Stimulated activated CD4-positive, alpha-beta T cell treated with anti-CD3 and anti-CD28 coated beads, Interleukin-2, amount 100 ng/mL, for 24 hours (primary cell): ENCODE results near the gene JPT2.
A peak's percentile ranks its signal among the peaks of the same experiment; 100 is the strongest.
"Not testable (repeated sequence)": the region's sequence is repeated elsewhere in the genome, so short reads cannot be mapped to it uniquely, and the experiment has no call there.

Experiments used
- DNase-seq, 2 donors: peaks; one replicate each; pipeline ENCODE4 v3.0.0-alpha.2; 2020

Gene JPT2

DNA sequence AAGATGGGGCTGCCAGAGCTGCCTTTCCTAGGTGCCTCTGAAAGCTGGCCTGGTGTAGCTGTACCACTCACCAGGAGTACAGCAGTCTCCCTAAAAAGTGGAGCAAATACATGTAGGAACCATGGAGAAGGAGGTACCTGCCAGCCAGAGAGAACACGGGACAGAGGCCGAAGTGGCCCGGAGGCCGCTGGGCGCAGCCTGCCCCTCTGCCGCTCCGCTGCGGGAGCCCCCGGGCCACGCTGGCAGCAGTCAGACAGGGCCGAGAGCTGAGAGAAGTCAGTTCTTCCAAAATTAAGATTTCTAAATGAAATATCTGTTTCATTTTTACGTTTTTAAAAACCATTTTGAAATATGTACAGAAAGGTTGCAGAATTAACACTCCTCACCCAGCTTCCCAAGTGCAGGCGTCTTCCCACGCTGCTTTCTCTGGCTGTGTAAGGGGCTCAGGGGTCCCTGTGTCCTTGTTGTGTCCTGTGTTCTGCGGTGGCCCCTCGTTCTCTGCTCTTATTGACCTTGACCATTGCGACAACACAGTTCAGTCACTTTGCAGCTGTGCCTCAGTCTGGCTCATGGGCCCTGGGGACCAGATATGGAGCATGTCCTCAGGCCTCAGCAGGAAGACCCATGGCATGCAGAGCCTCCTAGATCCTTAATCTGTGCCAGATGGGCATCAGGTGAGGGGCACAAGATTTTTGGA is 32.9 kb downstream of the JPT2 start:
- no peak for DNase-seq

DNA sequence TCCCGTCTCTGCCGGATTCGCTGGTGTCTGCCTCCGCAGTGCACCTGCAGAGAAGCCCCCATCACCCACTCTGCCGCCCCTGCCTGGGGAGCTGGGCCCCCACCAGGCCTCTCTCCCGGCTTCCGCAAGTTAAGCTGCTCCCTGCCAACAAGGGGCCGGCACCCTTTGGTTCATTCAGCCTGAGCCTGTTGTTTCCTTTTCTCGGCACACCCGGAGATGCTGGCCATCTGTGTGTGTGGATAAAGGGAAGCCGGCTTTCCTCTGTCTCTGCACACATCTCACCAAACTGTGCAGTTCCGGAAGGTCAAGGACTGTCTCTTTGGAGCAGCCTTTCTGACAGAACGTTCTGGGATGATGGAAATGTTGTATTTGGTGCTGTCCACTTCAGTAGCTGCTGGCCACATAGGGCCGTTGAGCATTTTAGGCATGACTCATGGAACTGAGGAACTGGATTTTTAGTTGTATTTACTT is 34.7 kb downstream of the JPT2 start:
- DNase-seq: no peak

DNA sequence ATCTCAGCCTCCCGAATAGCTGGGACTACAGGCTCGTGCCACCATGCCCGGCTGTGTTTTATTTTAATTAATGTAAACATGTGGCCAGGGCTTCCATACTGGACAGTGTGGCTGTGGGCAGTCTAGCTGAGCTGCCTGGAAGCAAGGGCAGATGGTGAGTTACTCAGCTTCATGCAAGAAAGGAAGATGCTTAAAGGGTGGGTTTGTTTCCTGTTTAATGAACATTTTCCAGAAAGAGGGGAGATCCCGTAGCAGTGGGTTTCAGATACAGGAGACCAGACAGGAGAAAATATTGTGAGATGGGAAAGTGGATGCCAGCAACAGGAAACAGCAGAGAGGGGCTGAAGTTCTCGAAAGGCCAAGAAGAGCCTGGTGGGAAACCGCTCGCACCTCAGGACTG is 35.3 kb downstream of the JPT2 start:
- DNase-seq: no peak

DNA sequence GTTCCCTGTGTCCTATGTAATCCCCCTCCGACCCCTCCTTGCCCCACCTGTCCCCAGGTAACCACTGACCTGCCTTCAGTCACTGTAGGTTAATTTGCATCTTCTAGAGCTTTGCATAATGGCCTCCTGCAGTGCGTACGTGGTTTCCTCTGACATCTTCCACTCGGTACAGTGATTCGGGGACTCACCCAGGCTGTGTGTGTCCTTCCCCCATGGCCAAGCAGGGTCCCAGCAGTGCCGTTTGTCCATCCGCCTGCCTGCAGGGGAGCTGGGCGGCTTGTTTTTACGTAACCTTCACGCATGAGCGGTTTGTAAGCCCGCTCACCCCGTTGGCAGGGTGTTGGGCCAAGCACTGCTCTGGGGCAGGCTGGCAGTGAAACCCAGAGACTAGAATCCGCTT is 35.9 kb downstream of the JPT2 start:
- no peak for DNase-seq

DNA sequence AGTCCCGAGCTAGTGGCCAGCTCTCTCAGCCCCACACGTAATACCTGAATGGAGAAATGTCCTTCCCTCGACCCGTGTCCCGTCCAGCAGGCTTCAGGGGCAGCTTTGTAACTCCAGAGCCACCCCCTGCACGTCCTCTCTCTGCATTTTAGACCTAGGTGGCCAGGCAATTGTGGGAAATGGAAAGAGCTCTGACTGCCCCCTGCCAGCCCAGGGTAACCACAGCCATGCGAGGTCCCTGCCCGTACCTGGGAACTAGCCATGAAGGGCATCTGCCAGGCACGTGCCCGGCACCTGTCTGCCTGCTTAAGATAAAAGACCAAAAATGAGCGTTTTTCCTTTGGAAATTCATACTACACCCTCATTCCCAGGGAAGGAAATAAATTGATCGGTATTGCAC is 37.1 kb downstream of the JPT2 start:
- DNase-seq: no peak

DNA sequence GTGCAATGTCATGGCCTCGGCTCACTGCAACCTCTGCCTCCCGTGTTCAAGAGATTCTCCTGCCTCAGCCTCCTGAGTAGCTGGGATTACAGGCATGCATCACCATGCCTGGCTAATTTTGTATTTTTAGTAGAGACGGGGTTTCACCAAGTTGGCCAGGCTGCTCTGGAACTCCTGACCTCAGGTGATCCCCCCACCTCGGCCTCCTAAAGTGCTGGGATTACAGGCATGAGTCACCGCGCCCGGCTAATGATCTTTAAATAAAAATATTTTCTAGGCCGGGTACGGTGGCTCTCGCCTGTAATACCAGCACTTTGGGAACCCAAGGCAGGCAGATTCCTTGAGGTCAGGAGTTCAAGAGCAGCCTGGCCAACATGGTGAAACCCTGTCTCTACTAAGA is 40.2 kb downstream of the JPT2 start:
- not testable (repeated sequence) for DNase-seq

DNA sequence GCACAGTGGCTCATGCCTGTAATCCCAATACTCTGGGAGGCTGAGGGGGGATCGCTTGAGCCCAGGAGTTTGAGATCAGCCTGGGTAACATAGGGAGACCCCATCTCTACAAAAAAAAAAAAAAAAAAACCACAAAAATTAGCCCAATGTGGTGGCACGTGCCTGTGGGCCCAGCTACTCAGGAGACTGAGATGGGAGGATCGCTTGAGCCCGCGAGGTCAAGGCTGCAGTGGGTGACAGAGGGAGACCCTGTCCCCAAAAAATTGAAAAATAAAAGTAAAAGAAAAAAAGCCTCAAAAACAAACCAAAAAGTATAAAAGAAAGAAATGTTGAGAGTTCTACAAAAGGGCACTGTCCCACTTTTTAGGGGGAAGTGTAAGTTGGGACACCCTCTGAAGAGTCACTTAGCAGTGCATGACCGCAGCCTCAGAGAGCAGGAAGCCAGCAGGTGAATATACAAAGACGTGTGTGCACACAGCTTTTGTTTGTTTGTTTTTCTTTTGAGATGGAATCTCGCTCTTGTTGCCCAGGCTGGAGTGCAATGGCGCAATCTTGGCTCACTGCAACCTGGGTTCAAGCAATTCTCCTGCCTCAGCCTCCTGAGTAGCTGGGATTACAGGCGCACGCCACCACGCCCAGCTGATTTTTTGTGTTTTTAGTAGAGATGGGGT is 41.6 kb downstream of the JPT2 start:
- not testable (repeated sequence) for DNase-seq

DNA sequence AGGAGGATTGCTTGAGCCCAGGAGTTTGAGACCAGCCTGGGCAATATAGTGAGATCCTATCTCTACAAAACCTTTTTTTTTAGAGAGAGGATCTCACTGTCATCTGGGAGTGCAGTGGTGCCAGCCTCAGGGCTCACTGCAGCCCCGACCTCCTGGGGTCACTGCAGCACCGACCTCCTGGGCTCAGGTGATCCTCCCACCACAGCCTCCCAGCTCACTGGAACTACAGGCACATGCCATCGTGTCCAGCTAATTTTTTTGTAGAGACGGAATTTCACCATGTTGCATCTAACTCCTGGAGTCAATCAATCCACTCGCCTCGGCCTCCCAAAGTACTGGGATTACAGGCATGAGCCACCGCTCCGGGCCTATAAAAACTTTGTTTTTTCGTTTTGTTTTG is 43.3 kb downstream of the JPT2 start:
- no peak for DNase-seq

DNA sequence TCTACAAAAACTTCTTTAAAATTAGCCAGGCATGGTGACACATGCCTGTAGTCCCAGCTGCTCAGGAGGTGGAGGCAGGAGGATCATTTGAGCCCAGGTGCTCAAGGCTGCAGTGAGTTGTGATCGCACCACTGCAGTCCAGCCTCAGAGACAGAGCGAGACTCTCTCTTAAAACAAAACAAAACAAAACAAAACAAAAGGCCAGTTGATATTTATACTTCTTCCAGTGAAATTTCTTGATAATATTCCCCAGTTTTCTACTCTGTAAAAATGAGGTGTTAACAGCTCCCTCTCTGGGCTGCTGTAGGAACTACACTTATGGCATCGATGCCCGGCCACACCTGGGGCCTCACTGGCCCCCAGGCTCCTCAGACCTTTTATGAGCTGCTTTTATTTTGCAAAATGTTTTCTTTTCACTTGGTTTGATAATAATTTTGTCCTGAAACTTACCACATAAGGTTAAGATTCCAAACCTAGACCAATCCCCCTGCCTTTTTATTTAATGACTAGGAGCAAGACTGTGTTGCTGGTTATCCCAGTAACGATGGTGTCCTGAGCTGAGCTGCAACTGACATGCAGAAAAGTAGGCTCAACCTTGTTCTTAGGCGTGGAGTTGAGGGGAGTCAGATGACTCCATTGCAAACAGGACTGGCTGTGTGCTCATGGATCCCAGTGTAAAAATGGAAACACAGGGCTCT is 45.5 kb downstream of the JPT2 start:
- DNase-seq: peak; percentile 38 to 57

DNA sequence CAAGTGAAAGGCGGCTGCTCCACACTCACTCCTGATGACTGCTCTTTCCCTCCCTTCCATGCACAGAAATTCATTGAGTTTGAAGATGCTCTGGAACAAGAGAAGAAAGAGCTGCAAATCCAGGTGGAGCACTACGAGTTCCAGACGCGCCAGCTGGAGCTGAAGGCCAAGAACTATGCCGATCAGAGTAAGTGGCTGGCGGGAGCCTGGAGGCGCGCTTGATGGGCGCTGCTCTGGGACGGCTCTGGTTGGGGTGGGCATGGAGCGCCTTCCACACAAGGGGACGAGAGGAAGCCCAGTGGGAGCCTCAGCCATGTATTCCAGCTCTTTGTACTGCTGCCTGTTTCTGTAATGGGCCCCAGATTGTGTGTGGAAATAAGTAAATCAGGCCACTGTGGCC is 46.4 kb downstream of the JPT2 start:
- no peak for DNase-seq

DNA sequence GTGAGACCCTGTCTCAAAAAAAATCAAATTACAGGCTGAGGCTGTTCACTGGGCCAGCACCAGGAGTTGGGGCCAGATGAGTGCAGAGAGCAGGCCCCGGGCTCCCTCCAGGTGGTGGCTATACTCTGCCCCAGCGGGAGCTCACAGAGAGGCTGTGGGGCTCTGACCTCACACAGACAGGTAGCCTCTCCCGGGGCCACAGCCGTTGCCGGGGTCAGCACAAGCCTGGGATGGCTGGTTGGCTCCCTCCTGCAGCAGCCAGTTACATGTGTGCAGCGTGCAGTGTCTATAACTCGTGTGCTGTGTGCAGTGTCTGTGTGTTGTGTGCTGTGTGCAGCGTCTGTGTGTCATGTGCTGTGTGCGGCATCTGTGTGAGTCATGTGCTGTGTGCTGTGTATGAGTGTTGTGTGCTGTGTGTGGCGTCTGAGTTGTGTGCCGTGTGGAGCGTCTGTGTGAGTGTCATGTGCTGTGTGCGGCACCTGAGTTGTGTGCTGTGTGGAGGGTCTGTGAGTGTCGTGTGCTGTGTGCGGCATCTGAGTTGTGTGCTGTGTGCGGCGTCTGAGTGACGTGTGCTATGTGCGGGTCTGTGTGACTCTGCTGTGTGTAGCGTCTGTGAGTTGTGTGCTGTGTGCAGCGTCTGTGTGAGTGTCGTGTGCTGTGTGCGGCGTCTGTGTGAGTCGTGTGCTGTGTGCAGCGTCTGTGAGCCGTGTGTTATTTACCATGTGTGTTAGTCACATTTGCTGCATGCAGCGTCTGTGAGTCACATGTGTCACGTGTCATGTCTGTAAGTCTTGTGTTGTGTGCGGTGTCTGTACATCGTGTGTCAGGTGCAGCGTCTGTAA is 48.8 kb downstream of the JPT2 start:
- no peak for DNase-seq

DNA sequence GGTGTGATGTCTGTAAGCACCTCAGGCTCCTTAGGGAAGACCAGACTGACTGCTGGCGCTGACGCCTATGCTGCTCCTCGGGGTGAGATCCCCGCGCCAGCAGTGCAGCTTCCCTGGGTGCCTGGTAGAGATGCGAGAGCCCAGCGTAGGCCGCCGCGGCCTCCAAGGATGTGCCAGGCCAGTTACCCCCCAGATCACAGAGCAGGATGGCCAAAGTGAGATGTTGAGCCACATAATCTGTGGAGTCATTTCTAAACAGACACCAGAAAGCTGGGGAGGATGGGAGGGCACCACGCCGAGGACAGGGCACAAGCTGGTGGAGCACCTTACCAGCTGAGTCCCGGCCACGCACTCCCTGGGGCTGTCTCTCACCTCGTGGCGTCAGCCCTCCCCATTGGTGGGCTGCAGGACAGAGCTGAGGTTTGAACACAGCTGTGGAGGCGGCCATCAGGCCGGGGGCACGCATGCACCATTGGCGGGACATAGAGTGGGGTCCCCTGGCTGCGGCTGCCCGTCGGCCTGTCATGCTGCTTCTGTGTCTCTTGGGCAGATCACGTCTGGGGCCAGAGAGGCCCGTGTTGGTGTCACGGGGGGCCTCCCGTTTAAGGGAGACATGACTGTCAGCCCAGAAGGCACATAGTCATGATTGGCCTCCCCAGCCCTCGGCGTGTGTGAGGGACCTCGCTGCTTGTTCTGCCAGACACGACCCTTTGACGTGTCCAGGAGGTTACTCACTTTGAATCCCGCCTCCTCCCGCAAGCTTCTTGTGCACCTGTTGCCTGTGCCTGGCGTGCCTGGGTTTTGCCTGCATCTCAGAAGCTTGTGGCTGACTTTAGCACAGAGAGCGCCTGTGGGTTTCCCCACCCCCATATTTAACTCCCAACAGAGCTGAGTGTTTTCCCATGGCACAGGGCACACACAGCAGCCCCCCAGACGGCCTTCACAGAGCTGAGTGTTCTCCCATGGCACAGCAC is 49.9 kb downstream of the JPT2 start:
- no peak for DNase-seq

DNA sequence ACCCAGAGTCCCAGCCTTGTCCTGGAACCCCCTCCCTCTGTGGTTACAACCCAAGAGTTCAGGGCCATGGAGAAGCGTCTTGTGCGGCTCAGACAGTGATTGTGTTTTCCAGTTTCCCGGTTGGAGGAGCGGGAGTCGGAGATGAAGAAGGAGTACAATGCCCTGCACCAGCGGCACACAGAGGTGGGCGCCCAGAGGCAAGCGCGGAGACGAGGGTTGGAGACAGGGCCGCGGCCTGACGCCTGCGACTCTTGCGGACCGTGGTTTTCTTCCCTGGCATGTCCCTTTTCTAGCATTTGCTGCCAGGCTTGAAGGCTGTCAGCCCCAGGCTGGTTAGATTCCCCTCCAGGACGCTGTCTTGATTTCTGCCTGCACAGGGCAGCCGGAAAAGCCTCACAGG is 50.9 kb downstream of the JPT2 start:
- DNase-seq: no peak

DNA sequence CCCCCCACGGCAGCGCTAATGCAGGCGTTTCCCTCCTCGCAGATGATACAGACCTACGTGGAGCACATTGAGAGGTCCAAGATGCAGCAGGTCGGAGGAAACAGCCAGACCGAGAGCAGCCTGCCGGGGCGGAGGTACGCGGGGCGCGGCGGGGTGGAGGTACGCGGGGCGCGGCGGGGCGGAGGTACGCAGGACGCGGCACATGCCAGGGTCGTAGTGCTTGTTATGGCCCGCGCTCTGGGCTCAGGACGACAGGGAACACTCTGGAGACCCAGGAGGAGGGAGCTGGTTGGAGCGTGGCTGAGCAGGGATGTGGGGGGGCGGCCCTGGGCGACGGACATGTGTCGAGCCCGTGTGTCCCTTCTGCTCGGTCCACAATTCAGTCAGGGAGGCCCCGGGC is 51.4 kb downstream of the JPT2 start:
- DNase-seq: no peak

DNA sequence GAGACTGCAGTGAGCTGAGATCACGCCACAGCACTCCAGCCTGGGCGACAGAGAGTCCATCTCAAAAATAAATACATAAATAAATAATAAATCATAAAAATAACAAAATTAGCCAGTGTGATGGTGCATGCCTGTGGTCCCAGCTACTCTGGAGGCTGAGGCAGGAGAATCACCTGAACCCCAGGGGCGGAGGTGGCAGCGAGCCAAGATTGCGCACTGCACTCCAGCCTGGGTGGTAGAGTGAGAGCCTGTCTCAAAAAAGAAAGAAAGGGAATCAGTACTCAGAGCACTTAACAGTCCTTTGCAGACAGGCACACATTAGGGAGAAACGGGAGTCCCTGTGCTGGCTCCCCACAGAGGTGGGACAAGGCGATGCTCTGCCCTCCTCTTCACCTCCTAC is 53.0 kb downstream of the JPT2 start:
- DNase-seq: no peak

DNA sequence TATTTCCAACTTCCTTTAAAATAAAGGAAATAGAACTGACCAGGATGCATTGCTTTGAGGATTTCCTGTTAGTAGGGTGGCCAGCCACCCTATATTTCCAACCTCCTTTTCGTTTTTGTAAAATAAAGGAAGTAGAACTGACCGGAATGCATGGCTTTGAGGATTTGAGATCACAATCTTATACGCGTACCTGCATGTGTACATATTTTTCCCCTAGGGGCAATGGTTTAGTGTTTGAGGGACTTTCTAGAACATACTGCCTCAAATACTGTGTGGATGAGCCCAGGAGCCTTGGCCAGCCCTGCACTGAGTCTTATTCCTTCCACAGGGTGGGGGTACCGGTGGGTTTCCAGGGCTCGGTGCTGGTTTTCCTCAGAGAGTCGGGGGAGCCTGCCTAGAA is 53.5 kb downstream of the JPT2 start:
- DNase-seq: no peak

DNA sequence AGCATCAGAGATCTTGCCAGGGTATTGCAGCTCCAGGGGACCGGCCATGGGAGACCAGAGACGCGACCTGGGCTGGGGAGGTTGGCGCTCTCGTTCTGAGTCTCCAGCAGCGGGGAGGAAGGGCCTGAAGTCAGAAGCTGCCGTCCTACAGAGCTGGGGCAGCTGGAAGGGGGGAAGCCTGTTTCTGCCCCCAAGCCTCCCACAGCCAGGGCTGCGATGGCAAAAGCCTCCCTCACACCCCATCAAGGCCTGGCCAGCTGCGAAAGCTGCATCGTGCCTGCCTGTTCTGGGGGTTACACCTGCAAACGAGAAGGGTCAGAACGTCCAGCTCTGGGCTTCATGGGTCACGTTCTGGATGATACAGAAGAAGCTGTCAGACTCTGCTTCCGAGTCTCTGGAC is 54.0 kb downstream of the JPT2 start:
- no peak for DNase-seq

DNA sequence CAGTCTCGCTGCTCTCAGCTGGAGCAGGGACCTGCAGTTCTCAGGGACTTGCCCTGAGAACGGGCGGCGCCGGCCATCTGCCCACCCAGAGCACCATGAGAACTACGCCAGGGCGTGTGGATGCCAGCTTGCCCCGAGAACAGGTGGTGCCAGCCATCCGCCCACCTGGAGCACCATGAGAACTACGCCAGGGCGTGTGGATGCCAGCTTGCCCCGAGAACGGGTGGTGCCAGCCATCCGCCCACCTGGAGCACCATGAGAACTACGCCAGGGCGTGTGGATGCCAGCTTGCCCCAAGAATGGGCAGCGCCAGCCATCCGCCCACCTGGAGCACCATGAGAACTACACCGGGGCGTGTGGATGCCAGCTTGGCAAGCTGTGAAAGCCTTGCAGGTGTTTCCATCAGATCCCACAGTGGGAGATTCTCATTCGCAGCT is 54.5 kb downstream of the JPT2 start:
- DNase-seq: not testable (repeated sequence)

DNA sequence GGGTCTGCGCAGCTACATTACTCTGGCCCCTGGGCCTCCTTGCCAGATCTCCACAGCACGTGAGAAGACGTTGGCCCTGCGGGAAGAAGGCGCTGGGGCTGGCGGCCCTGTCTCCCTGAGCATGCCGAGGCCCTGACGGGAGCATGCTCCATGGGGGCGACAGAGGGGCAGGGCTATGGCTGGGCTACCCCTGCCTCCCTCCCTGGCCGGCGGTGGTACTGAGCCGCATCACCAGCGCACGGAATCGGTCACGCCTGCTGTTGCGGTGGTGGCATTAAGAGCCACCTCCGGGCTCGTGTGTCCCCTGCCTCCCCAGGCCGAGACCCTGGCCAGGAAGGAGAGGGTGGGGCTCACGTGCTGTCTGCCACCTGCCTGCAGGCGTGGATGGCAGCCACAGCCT is 56.0 kb downstream of the JPT2 start:
- DNase-seq: no peak

DNA sequence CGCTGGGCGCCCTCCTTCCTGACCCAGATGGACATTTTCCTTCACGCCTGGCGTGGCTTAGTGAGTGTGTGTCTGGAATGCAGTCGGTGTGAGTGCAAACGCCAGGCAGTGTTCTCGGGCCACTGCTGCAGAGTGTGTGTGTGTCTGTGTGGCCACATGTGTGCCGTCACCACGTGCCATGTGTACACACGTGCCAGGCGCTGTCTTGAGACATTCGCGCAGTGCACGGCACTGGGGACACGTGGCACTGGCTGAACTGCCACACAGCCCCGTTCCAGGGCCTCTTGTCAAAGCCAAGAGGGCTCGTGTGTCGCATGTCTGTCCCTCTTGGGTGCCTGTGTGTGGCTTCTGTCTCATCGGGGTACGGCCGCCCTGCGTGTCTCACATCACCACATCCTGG is 56.7 kb downstream of the JPT2 start:
- DNase-seq: no peak

DNA sequence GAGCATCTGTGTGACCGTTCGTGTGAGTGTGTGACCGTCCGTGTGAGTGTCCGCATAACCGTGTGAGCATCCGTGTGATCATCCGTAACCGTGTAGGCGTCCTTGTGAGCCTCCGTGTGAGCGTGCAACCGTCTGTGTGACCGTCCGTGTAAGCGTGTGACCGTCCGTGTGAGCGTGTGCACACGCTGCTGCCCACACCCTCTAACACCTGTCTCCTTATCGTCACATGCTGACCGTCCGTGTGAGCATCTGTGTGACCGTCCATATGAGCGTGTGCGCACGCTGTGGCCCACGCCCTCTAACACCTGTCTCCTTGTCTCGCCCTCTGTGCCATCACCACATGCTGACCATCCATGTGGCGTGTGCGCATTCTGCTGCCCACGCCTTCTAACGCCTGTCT is 62.2 kb downstream of the JPT2 start:
- no peak for DNase-seq
